ENCODE results near the gene MICAL3.
A peak's percentile ranks its signal among the peaks of the same experiment; 100 is the strongest.

The MICAL3 gene

DNA sequence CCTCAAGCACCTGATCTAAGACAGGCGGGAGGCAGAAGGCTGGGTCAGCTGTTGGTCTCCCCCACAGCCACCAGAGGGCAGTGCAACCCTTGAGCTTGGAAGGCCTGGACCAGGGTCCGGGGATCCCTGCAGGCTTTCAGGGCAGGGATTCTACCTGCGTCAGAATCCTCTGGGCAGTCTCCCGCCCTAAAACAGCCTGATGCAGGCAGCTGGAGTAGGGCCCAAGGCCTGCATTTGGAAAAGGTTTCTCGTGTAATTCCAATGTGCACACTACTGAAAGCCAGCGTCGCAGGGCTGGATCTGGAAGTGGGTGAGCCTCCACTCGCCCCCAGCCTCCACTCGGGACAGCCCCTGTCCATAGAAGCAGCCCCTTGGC is 281.8 kb downstream of the MICAL3 start:
- DNase-seq (ENCODE audit: extremely low read depth, low read depth): peak; percentile 51
- H3K4me3 ChIP-seq (replicated peaks; ENCODE audit: low read depth, low read length): no peak overlapping the region
- TF ChIP-seq, protein P1, sequence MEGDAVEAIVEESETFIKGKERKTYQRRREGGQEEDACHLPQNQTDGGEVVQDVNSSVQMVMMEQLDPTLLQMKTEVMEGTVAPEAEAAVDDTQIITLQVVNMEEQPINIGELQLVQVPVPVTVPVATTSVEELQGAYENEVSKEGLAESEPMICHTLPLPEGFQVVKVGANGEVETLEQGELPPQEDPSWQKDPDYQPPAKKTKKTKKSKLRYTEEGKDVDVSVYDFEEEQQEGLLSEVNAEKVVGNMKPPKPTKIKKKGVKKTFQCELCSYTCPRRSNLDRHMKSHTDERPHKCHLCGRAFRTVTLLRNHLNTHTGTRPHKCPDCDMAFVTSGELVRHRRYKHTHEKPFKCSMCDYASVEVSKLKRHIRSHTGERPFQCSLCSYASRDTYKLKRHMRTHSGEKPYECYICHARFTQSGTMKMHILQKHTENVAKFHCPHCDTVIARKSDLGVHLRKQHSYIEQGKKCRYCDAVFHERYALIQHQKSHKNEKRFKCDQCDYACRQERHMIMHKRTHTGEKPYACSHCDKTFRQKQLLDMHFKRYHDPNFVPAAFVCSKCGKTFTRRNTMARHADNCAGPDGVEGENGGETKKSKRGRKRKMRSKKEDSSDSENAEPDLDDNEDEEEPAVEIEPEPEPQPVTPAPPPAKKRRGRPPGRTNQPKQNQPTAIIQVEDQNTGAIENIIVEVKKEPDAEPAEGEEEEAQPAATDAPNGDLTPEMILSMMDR (IDR thresholded peaks at IDR 0.05; ENCODE audit: low read depth, low read length, missing control alignments): peak; percentile 82

DNA sequence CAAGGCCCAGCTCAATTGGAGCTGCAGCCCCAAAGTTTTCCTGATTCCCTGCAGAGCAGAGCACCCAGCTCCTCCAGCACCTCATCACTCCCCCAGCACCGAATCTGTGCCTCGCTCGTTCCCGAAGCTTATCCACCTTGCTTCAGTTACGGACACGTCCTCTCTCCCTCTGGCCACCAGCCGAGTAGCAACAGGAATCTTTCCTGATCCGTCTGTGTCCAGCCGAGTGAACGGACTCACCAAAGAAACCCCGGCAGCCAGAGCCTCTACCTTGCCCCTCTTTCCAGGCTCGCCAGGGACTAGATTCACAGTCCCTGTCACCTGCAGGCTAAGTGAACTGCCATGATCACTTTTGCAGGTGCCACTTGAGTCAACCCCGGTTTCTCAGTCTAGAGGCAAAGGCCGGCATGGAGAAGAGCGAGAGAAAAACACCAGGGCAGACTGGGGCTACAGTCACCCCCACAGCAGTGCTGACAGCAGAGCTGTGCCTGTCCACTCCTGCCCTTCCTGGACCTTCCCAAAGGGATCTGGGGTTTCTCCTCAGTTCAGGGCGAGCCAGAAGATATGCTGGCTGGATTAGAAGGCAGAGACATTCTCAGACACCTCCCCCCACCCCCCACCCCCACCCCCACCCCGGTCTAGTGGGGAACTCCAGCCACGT is 282.4 kb downstream of the MICAL3 start:
- TF ChIP-seq, protein P1 (IDR thresholded peaks at IDR 0.05; ENCODE audit: low read depth, low read length, missing control alignments): no peak
- DNase-seq (ENCODE audit: extremely low read depth, low read depth): no peak
- no peak overlapping the region for H3K4me3 ChIP-seq (replicated peaks; ENCODE audit: low read depth, low read length)

DNA sequence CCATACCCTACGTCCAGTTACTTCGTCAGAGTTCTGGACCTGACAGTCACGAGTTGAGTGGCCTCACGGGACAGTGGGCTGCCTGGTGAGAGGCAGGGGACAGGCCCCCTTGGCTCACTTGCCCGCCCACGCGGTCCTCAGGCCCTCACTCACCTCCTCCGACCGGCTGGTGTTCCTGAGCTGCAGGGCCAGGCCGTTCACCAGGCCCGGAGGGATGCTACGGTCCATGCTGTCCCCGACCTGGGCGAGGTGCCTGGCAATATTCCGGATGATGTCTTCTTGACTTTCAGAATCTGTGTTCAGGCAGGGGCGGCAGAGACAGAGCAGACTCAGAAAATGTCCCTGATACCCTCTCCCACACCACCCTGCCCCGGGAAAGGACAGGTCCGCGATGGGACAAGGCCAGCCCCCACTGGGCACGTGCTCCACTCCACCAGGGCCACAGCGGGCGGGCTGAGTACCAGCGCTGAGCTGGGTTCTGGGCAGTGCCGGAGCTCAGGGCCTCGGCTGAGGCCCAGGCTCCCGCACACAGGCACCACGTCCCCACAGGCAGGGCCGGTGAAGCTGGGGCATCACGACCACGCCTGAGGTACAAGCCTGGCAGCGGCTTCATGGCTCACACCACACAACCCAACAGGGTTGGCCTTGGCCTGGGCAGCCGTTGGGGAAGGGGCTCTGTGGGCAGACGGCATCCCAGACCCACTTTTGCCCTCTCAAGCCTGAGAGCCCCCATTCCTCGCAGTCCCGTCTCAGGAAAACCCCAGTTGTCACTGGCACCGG is 285.0 kb downstream of the MICAL3 start:
- no peak overlapping the region for H3K4me3 ChIP-seq (replicated peaks; ENCODE audit: low read depth, low read length)
- TF ChIP-seq, protein P1 (IDR thresholded peaks at IDR 0.05; ENCODE audit: low read depth, low read length, missing control alignments): no peak
- DNase-seq (ENCODE audit: extremely low read depth, low read depth): no peak

DNA sequence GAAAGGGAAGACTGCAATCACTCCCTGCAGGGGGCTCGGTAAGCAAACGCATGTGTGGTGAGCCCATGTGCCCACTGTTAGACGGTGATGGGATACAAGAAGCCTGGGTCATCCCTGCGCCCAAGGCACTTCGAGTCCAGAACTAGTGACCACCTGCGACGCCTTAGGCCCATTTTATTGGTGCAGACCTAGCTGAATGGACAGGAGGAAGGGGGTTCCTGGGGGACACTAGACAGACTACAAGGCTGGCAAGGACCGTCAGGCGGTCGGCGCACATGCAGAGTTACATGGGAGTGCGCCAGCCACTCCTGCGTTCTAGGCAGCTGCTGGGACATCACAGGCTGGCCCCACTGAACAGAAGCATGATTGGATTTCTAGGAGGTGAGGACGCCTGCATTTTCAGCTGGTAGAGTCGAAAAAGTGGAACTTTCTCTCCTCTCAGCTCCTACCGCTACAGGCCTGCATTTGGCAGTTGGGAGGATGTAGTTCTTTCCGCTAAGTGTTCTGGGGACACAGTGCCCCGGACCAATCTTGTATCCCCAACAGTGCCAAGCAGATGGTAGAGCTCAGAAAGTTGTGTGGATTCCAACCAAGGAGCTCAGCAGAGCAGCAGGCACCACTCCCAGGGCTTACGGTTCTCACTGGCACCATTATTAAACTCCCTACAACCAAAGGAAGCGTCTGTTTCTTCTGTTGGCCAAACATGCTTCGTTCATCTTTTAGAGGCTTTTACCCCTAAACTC is 285.8 kb downstream of the MICAL3 start:
- TF ChIP-seq, protein P1 (IDR thresholded peaks at IDR 0.05; ENCODE audit: low read depth, low read length, missing control alignments): no peak
- no peak for DNase-seq (ENCODE audit: extremely low read depth, low read depth)
- H3K4me3 ChIP-seq (replicated peaks; ENCODE audit: low read depth, low read length): no peak overlapping the region

Measured in HFF-Myc (cell line).